Measurements from ENCODE around the gene BTBD9. TPM values are rescaled to one million over a fixed set of nuclear protein-coding genes. Genes with fewer than 3 reads are reported as not detected.

The BTBD9 gene
- total and polyA plus RNA-seq, 9 of the 15 experiments (the other 6 are each of a cell fraction or from before 2014, with no cell fraction given) = 0.08 to 1.6 (median 0.58) TPM

- TF ChIP-seq MGA (IDR thresholded peaks at IDR 0.05) (peak; percentile 75), CEBPB (tag; IDR thresholded peaks at IDR 0.05) (0 out of 2 replicates have a peak, but pooled peaks have one; percentile 8), RBM25 (IDR thresholded peaks at IDR 0.05; ENCODE audit: low read depth, low read length, severe bottlenecking) (peak; percentile 9), ZNF24 (IDR thresholded peaks at IDR 0.05) (no peak), SMARCB1 (IDR thresholded peaks at IDR 0.05; ENCODE audit: insufficient read length, low read depth) (no peak), NFRKB (IDR thresholded peaks at IDR 0.05; ENCODE audit: low read depth) (no peak), ESRRA (IDR thresholded peaks at IDR 0.05; ENCODE audit: borderline replicate concordance, low read depth) (no peak), TRIM24 (IDR thresholded peaks at IDR 0.05) (peak; percentile 96 to 97), NR2C1 (IDR thresholded peaks at IDR 0.05) (no peak), NR2C1 (tag; IDR thresholded peaks at IDR 0.05) (peak; percentile 29; the same call in 1 of the 2 replicates), ZNF561 (CRISPR knock-in tag; conservative IDR thresholded peaks at IDR 0.05) (no peak), MAX (CRISPR knock-in tag; IDR thresholded peaks at IDR 0.05) (no peak), ZNF589 (CRISPR knock-in tag; IDR thresholded peaks at IDR 0.05; ENCODE audit: low read depth) (peak; percentile 53; the same call in 1 of the 2 replicates), SIN3A (IDR thresholded peaks at IDR 0.05; ENCODE audit: borderline replicate concordance in 2 of 2, control insufficient read depth in 1 of 2, low read depth in 2 of 2, low read length in 2 of 2) (no peak), L3MBTL2 (IDR thresholded peaks at IDR 0.05) (peak; percentile 86), SAP30 (IDR thresholded peaks at IDR 0.05; ENCODE audit: borderline replicate concordance, insufficient read depth, low read depth, low read length, poor library complexity, severe bottlenecking) (no peak), HEY1 (CRISPR knock-in tag; IDR thresholded peaks at IDR 0.05; ENCODE audit: borderline replicate concordance) (no peak), POLR2AphosphoS5 (IDR thresholded peaks at IDR 0.05; ENCODE audit: control insufficient read depth, insufficient read depth, low read depth, low read length) (no peak)
These were observed 8.4 kb downstream of the BTBD9 start (continued) for GRCh38 chr6:38631186-38631783.
